Measurements from ENCODE around the gene KLHDC8A. TPM values are rescaled to one million over a fixed set of nuclear protein-coding genes. Genes with fewer than 3 reads are reported as not detected.

KLHDC8A gene
- total RNA-seq, 2 donors from 2014 or later = 0.78 to 8.6 TPM

DNA sequence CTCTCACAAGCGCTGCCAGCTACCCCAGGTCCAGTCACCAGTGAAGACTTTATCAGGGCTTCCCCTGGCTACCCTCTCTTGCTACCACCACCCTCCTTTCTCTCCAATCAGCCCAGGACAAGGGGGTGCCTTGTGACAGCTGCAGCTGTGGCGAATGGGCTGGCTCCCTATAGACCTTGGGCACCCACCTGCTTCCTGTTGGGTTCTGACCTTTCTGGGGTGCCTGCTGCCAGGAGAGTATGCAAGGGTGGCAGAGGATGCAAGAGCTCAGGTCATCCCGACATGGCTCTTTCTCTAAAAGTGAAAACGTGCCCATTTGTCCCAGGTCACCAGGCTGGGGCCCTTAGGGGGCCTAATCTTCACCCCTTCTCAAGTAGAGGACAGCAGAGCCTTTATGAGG, 6.6 kb downstream of the KLHDC8A start:
- 66 to 85% methylated on average over 2 to 4 of the region's 4 CpGs for WGBS, 2 donors
- H3K27me3 ChIP-seq = no peaks in the 10 kb centered on the region
- H3K9me3 ChIP-seq = no peaks in the 10 kb centered on the region
- H3K36me3 ChIP-seq (replicated peaks in 1 of 2; ENCODE audit: insufficient read depth in 1 of 2, low read depth in 2 of 2) = no peaks in the 10 kb centered on the region
- no peak for ATAC-seq
- peaks cover 20% of the 10 kb centered on the region for H3K4me1 ChIP-seq
- DNase-seq = no peak
- intact Hi-C loops (cut with DNase I) = no loop called here
- H3K4me3 ChIP-seq = no peak overlapping the region
- H3K27ac ChIP-seq = no peak overlapping the region
- TF ChIP-seq, protein P1, sequence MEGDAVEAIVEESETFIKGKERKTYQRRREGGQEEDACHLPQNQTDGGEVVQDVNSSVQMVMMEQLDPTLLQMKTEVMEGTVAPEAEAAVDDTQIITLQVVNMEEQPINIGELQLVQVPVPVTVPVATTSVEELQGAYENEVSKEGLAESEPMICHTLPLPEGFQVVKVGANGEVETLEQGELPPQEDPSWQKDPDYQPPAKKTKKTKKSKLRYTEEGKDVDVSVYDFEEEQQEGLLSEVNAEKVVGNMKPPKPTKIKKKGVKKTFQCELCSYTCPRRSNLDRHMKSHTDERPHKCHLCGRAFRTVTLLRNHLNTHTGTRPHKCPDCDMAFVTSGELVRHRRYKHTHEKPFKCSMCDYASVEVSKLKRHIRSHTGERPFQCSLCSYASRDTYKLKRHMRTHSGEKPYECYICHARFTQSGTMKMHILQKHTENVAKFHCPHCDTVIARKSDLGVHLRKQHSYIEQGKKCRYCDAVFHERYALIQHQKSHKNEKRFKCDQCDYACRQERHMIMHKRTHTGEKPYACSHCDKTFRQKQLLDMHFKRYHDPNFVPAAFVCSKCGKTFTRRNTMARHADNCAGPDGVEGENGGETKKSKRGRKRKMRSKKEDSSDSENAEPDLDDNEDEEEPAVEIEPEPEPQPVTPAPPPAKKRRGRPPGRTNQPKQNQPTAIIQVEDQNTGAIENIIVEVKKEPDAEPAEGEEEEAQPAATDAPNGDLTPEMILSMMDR (IDR thresholded peaks at IDR 0.05) = no peak
- no peak for TF ChIP-seq POLR2A (IDR thresholded peaks at IDR 0.05)

DNA sequence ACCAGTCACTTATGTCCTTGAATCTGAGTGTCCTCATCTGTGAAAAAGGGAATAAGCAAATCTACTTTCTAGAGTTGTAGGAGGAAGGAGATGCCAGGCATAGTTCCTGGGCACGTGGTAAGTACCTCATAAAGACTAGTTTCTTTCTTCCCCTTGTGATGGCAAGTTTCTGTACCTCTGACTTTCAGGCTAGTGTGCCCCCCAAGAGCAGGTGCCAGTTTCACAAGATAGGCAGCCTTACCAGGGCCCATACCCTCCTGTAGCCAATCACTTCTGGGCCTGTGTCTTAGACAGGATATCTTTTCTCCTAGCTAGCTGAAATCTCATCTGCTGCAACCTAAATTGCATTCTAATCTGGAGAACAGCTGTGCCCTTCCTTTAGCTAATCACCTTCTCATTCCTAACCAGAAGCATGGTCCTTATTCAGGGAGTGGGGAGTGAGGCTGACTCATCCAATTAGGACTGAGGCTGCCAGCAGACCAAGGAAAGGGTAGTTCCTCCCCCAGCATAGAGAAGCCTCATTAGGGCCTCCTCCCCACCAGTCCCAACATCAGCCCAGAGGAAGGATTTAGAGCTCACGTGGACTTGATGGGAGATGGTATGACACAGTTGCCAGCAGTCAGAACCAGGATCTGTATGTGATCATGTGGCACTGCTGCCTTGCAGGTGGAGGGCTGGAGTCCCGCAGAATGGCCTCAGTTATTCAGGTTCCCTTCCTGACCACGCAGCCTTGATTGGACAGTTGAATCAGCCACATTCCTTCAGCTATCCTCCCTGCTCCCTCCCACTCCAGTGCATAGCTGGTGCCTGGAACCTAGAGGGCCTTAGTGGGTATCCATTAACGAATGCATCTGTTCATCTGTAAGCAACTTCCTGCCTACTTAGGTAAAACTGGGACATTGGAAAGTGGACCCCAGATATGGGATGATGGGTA, 7.9 kb downstream of the KLHDC8A start:
- ATAC-seq (no peak), DNase-seq (no peak)
- H3K36me3 ChIP-seq (replicated peaks in 1 of 2; ENCODE audit: insufficient read depth in 1 of 2, low read depth in 2 of 2) = no peaks in the 10 kb centered on the region
- intact Hi-C loops (cut with DNase I) = loop anchor here (10.0 kb wide), 1 partner anchor 136 kb away; no protein-coding TSS in a partner anchor
- H3K9me3 ChIP-seq = no peaks in the 10 kb centered on the region
- no peak for TF ChIP-seq POLR2A (IDR thresholded peaks at IDR 0.05)
- TF ChIP-seq, protein P1 (IDR thresholded peaks at IDR 0.05) = no peak
- 76% methylated on average over 5 of the region's 5 CpGs for WGBS, 2 donors
- H3K4me3 ChIP-seq = no peak overlapping the region
- H3K27ac ChIP-seq = no peak overlapping the region
- H3K27me3 ChIP-seq = no peaks in the 10 kb centered on the region
- H3K4me1 ChIP-seq = peaks cover 17% of the 10 kb centered on the region

DNA sequence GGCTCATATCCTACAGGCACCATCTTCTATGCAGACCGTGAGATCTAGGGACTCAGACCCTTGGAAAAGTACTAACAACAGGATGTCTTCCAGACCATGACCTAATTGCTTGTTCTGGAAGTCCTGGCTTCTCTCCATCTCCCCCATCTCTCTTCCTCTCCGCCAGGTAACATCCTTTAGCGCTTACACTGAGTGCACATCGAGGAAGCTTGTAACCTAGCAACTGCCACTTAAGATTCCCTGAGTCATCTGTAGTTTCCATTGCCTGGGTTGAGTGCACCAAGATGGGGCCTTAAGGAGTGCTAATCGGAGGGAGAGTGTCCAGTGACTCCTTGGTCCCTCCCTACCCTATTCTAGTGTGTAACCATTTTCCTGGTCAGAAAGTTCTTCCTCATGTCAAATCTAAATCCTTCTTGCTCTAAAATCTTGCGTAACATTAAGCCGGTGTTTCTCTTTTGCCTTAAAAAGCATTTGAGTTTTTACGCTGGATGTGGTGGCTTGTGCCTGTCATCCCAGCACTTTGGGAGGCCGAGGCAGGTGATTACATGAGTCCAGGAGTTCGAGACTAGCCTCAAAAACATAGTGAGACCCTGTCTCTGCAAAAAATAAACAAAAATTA, 9.7 kb downstream of the KLHDC8A start:
- ATAC-seq (no peak), DNase-seq (no peak)
- Histone ChIP-seq H3K9me3 (no peaks in the 10 kb centered on the region), H3K4me3 (no peak overlapping the region), H3K27me3 (peaks cover 0 to 4% of the 10 kb centered on the region in 2 donors), H3K4me1 (peaks cover 16% of the 10 kb centered on the region), H3K36me3 (replicated peaks in 1 of 2; ENCODE audit: insufficient read depth in 1 of 2, low read depth in 2 of 2) (no peaks in the 10 kb centered on the region), H3K27ac (no peak overlapping the region)
- WGBS, 2 donors = 79 to 88% methylated on average over 10 of the region's 10 CpGs
- TF ChIP-seq, protein P1 (IDR thresholded peaks at IDR 0.05) = no peak
- no peak for TF ChIP-seq POLR2A (IDR thresholded peaks at IDR 0.05)
- intact Hi-C loops (cut with DNase I) = loop anchor here (10.0 kb wide), 1 partner anchor 138 kb away; no protein-coding TSS in a partner anchor

DNA sequence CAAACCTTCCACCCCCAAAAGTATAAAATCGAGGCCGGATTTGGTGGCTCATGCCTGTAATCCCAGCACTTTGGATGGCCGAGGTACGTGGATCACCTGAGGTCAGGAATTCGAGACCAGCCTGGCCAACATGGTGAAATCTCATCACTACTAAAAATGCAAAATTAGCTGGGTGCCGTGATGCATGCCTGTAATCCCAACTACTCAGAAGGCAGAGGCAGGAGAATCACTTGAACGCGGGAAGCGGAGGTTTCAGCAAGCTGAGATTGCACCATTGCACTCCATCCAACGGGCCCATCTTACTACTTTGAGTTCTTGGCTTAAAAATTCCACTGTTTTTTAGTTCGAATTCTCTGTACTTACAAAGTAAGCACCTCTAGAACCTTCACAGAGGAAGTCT, 11.0 kb downstream of the KLHDC8A start:
- ATAC-seq = no peak
- Histone ChIP-seq H3K27ac (no peak overlapping the region), H3K27me3 (peaks cover 0 to 4% of the 10 kb centered on the region in 2 donors), H3K4me3 (no peak overlapping the region), H3K4me1 (peaks cover 16% of the 10 kb centered on the region), H3K36me3 (replicated peaks in 1 of 2; ENCODE audit: insufficient read depth in 1 of 2, low read depth in 2 of 2) (no peaks in the 10 kb centered on the region), H3K9me3 (no peaks in the 10 kb centered on the region)
- DNase-seq = no peak
- TF ChIP-seq POLR2A (IDR thresholded peaks at IDR 0.05) = no peak
- TF ChIP-seq, protein P1 (IDR thresholded peaks at IDR 0.05) = no peak
- intact Hi-C loops (cut with DNase I) = loop anchor here (10.0 kb wide), 1 partner anchor 139 kb away; no protein-coding TSS in a partner anchor
- WGBS, 2 donors = 88 to 89% methylated on average over 11 of the region's 11 CpGs
